ENCODE results near the gene HACE1.

DNA sequence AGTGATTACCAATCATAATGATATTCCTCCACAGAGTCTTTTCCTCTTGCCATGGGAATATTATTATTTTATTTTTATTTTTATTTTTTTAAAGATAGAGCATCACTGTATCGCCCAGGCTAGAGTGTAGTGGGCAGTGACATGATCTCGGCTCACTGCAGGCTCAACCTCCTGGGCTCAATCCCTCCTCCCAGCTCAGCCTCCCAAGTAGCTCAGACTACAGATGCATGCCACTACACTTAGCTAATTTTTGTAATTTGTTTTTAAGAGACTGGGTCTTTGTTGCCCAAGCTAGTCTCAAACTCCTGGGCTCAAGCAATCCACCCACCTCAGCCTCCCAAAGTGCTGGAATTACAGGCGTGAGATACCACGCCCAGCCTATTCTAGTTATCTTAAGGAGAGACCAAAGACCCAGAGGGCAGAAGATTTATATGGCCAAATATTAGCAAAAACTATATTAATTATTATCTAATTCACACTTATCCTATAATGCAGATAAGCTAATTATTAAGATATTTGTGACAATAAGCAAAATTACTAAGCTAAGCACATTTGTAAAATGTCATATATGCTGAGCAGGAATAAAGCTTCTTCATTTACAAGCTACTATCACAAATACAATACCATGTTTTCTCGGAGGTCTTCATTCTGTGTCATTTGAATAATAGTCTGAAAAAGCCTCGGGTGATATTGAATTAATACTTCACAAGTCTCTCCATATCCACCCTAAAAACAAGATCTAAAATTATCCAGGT is 63.5 kb downstream of the HACE1 start:
- no peak for TF ChIP-seq TAF1 (IDR thresholded peaks at IDR 0.05; ENCODE audit: low read depth, low read length)
- no peak for TF ChIP-seq POLR2A (IDR thresholded peaks at IDR 0.05; ENCODE audit: low read depth, low read length)
- TF ChIP-seq POLR2AphosphoS5 (IDR thresholded peaks at IDR 0.05; ENCODE audit: low read depth, low read length), result no peak
- no peak for TF ChIP-seq SPI1 (IDR thresholded peaks at IDR 0.05; ENCODE audit: low read depth, low read length)
- TF ChIP-seq PAX5 (IDR thresholded peaks at IDR 0.05; ENCODE audit: insufficient read depth, low read length, severe bottlenecking), result no peak
- no peak for TF ChIP-seq POU2F2 (IDR thresholded peaks at IDR 0.05; ENCODE audit: low read depth, low read length)
